ENCODE data around the gene ICAM2. TPM values are rescaled to one million over a fixed set of nuclear protein-coding genes. Genes with fewer than 3 reads are reported as not detected.

Gene ICAM2
- total RNA-seq, 1 experiment from 2014 or later: 2.0 TPM

- Histone ChIP-seq H3K27me3 (replicated peaks; ENCODE audit: control insufficient read depth, insufficient read depth, low read length) (no peaks in the 10 kb centered on the region), H3K4me1 (peaks cover 13% of the 10 kb centered on the region; the same call in 1 of the 2 replicates), H3K36me3 (ENCODE audit: control insufficient read depth, insufficient read depth, low read length) (peaks cover 2% of the 10 kb centered on the region; the same call in 1 of the 2 replicates), H3K4me3 (ENCODE audit: low read depth, low read length) (no peak overlapping the region), H3K9me3 (no peaks in the 10 kb centered on the region)
- peaks cover 18% of the 10 kb centered on the region for H3K36me3 Mint-ChIP-seq (ENCODE audit: insufficient read depth, unreplicated experiment)
- TF ChIP-seq CTCF (IDR thresholded peaks at IDR 0.05; ENCODE audit: insufficient read depth in 1 of 2, low read depth in 1 of 2, low read length in 1 of 2, severe bottlenecking in 1 of 2, unreplicated experiment in 1 of 2): no peak
- intact Hi-C loops (cut with micrococcal nuclease; ENCODE audit: unreplicated experiment): no loop called here
- H3K9me3 Mint-ChIP-seq (ENCODE audit: unreplicated experiment): no peaks in the 10 kb centered on the region
- H3K4me3 Mint-ChIP-seq (ENCODE audit: unreplicated experiment): no peak overlapping the region
- H3K4me1 Mint-ChIP-seq (ENCODE audit: low read depth, unreplicated experiment): peaks cover 15% of the 10 kb centered on the region
- H3K27me3 Mint-ChIP-seq (ENCODE audit: insufficient read depth, unreplicated experiment): no peaks in the 10 kb centered on the region
- no peak overlapping the region for H3K27ac Mint-ChIP-seq (ENCODE audit: unreplicated experiment)
- BruUV-seq (replicated peaks): no TSS peak
- DNase-seq: no peak
- ChIA-PET POLR2A (no interaction called here), CTCF (interaction anchor here (1.0 to 2.7 kb wide), 2 partner anchors 75 to 233 kb away, joined by 4 to 23 read pairs; no protein-coding TSS in a partner anchor)
Measured at GRCh38 chr17:64058621-64059020, 38.2 kb upstream of the ICAM2 start.

GRCh38 chr17:64057701-64058263, 37.3 kb upstream of the ICAM2 start:
- Histone ChIP-seq H3K4me1 (peaks cover 13% of the 10 kb centered on the region; the same call in 1 of the 2 replicates), H3K36me3 (ENCODE audit: control insufficient read depth, insufficient read depth, low read length) (peaks cover 2% of the 10 kb centered on the region; the same call in 1 of the 2 replicates), H3K9me3 (no peaks in the 10 kb centered on the region), H3K4me3 (ENCODE audit: low read depth, low read length) (no peak overlapping the region), H3K27me3 (replicated peaks; ENCODE audit: control insufficient read depth, insufficient read depth, low read length) (no peaks in the 10 kb centered on the region)
- Mint-ChIP-seq H3K27ac (ENCODE audit: unreplicated experiment) (no peak overlapping the region), H3K4me3 (ENCODE audit: unreplicated experiment) (no peak overlapping the region), H3K9me3 (ENCODE audit: unreplicated experiment) (no peaks in the 10 kb centered on the region), H3K36me3 (ENCODE audit: insufficient read depth, unreplicated experiment) (peaks cover 18% of the 10 kb centered on the region), H3K4me1 (ENCODE audit: low read depth, unreplicated experiment) (peaks cover 15% of the 10 kb centered on the region), H3K27me3 (ENCODE audit: insufficient read depth, unreplicated experiment) (no peaks in the 10 kb centered on the region)
- DNase-seq: peak; percentile 47 to 60
- TF ChIP-seq CTCF (IDR thresholded peaks at IDR 0.05; ENCODE audit: insufficient read depth in 1 of 2, low read depth in 1 of 2, low read length in 1 of 2, severe bottlenecking in 1 of 2, unreplicated experiment in 1 of 2): no peak
- BruUV-seq (replicated peaks): no TSS peak
- intact Hi-C loops (cut with micrococcal nuclease; ENCODE audit: unreplicated experiment): no loop called here
- ChIA-PET POLR2A (no interaction called here), CTCF (interaction anchor here (0.6 to 2.7 kb wide), 3 partner anchors 76 to 234 kb away, joined by 4 to 23 read pairs (median 4); no protein-coding TSS in a partner anchor)

- CTCF ChIA-PET: interaction anchor here (0.6 to 2.7 kb wide), 4 partner anchors 18 to 368 kb away, joined by 3 to 23 read pairs (median 3); partner anchors contain the start of gene ERN1
- peak; percentile 35 to 62 for DNase-seq
Measured at GRCh38 chr17:64056269-64057005, 36.0 kb upstream of the ICAM2 start.

More at GRCh38 chr17:64056269-64057005, 36.0 kb upstream of the ICAM2 start:
- no peak overlapping the region for H3K4me3 Mint-ChIP-seq (ENCODE audit: unreplicated experiment)
- BruUV-seq (replicated peaks): no TSS peak
- peaks cover 19% of the 10 kb centered on the region for H3K36me3 Mint-ChIP-seq (ENCODE audit: insufficient read depth, unreplicated experiment)
- Histone ChIP-seq H3K36me3 (ENCODE audit: control insufficient read depth, insufficient read depth, low read length) (peaks cover 2% of the 10 kb centered on the region; the same call in 1 of the 2 replicates), H3K4me1 (peaks cover 13% of the 10 kb centered on the region; the same call in 1 of the 2 replicates), H3K27me3 (replicated peaks; ENCODE audit: control insufficient read depth, insufficient read depth, low read length) (no peaks in the 10 kb centered on the region), H3K9me3 (no peaks in the 10 kb centered on the region), H3K4me3 (ENCODE audit: low read depth, low read length) (no peak overlapping the region)
- H3K27ac Mint-ChIP-seq (ENCODE audit: unreplicated experiment): no peak overlapping the region
- intact Hi-C loops (cut with micrococcal nuclease; ENCODE audit: unreplicated experiment): no loop called here
- H3K27me3 Mint-ChIP-seq (ENCODE audit: insufficient read depth, unreplicated experiment): no peaks in the 10 kb centered on the region
- no peaks in the 10 kb centered on the region for H3K9me3 Mint-ChIP-seq (ENCODE audit: unreplicated experiment)
- POLR2A ChIA-PET: interaction anchor here (1.1 kb wide), 1 partner anchor 89 kb away, joined by 4 read pairs; no protein-coding TSS in a partner anchor
- no peak for TF ChIP-seq CTCF (IDR thresholded peaks at IDR 0.05; ENCODE audit: insufficient read depth in 1 of 2, low read depth in 1 of 2, low read length in 1 of 2, severe bottlenecking in 1 of 2, unreplicated experiment in 1 of 2)
- H3K4me1 Mint-ChIP-seq (ENCODE audit: low read depth, unreplicated experiment): peaks cover 15% of the 10 kb centered on the region
